Endothelial cell of umbilical vein (primary cell): ENCODE results near the gene LAMP1. TPM values are rescaled to one million over a fixed set of nuclear protein-coding genes. Genes with fewer than 3 reads are reported as not detected.

Source experiments
- BruUV-seq: library from RNA; stranded (reverse); fragments of 400-500 nt; replicated peaks from 2 replicates; lab custom pipeline; 2021; lab: Mats Ljungman, UMichigan
- CTCF ChIA-PET: fragments of 300-600, 350-600 bp; sonication (Branson Sonifier 250); formaldehyde crosslinking; loops from one replicate; lab custom pipeline; 2021; ENCODE audit warnings: antibody characterized with exemption, inconsistent platforms; lab: Charles Lee
- POLR2A ChIA-PET: fragments of 300-600, 350-600 bp; sonication (Branson Sonifier 250); formaldehyde crosslinking; loops from one replicate; lab custom pipeline; 2021; ENCODE audit warnings: antibody characterized with exemption, inconsistent platforms; lab: Charles Lee
- DNase-seq: peaks from one replicate; pipeline ENCODE4 v3.0.0-alpha.2; 2011; ENCODE audit warnings: low read depth, low spot score
- FAIRE-seq: peaks from 2 replicates; lab custom pipeline; 2011; peaks lifted over from hg19 to GRCh38; lab: Jason Lieb, UNC
- H2AFZ ChIP-seq: 2 replicates; pipeline ENCODE4 v1.6.0; 2012; ENCODE audit warnings: low read depth, low read length, control low read depth, inconsistent platforms
- H3K27ac ChIP-seq: 2 replicates; pipeline ENCODE4 v1.5.1; 2011; ENCODE audit warnings: low read depth, mild to moderate bottlenecking, control low read depth, low read length, moderate library complexity; ENCODE audit not compliant: insufficient read depth
- H3K27me3 ChIP-seq, 2 experiments: 2 replicates each; pipeline versions ENCODE4 v1.6.0 to v1.6.1; 2011; ENCODE audit warnings: low read length in 2 of 2, mixed read lengths in 1 of 2; ENCODE audit not compliant: control insufficient read depth in 2 of 2, insufficient read depth in 2 of 2
- H3K36me3 ChIP-seq, 2 experiments: 2 replicates in 1 of 2; 3 replicates in 1 of 2; pipeline ENCODE4 v1.5.1; 2011; ENCODE audit warnings: low read length in 2 of 2, mild to moderate bottlenecking in 1 of 2, moderate library complexity in 1 of 2; ENCODE audit not compliant: control insufficient read depth in 2 of 2, insufficient read depth in 2 of 2; ENCODE audit errors: extremely low read depth in 1 of 2
- H3K4me1 ChIP-seq: 3 replicates; pipeline ENCODE4 v1.5.1; 2011; ENCODE audit warnings: mild to moderate bottlenecking, low read length; ENCODE audit not compliant: control insufficient read depth, insufficient read depth; ENCODE audit errors: extremely low read depth
- H3K4me2 ChIP-seq: 2 replicates; pipeline ENCODE4 v1.6.1; 2011; ENCODE audit warnings: low read length, control low read depth, mixed read lengths; ENCODE audit not compliant: insufficient read depth
- H3K4me3 ChIP-seq, 3 experiments: fragments of 200-600 bp in 1 of 3; sonication (generic), shearing (Covaris generic) in 1 of 3; replicated peaks in 1 of 3; 2 replicates each; pipeline ENCODE4 v1.5.1; 2011 to 2016; ENCODE audit warnings: control low read depth in 3 of 3, low read length in 3 of 3, mild to moderate bottlenecking in 2 of 3, inconsistent platforms in 1 of 3, low read depth in 1 of 3, moderate library complexity in 1 of 3; ENCODE audit not compliant: insufficient read depth in 1 of 3
- H3K79me2 ChIP-seq: 2 replicates; pipeline ENCODE4 v1.6.0; 2012; ENCODE audit warnings: low read length, inconsistent platforms; ENCODE audit not compliant: control insufficient read depth, insufficient read depth
- H3K9ac ChIP-seq: replicated peaks from 2 replicates; pipeline ENCODE3; 2011; ENCODE audit warnings: low read length, control low read depth; ENCODE audit not compliant: insufficient read depth; ENCODE audit errors: extremely low read depth
- H3K9me1 ChIP-seq: replicated peaks from 3 replicates; pipeline ENCODE4 v1.6.0; 2011; ENCODE audit warnings: mild to moderate bottlenecking, low read length; ENCODE audit not compliant: control insufficient read depth, insufficient read depth; ENCODE audit errors: extremely low read depth
- H3K9me3 ChIP-seq: replicated peaks from 2 replicates; pipeline ENCODE4 v1.5.1; 2012; ENCODE audit warnings: low read length, inconsistent platforms; ENCODE audit not compliant: control insufficient read depth, insufficient read depth
- H4K20me1 ChIP-seq: replicated peaks from 2 replicates; pipeline ENCODE3; 2011; ENCODE audit warnings: mild to moderate bottlenecking, low read length; ENCODE audit not compliant: control insufficient read depth, insufficient read depth; ENCODE audit errors: extremely low read depth
- EZH2 ChIP-seq: IDR thresholded peaks from 2 replicates; pipeline ENCODE4 v1.6.1; 2012; ENCODE audit warnings: borderline replicate concordance, low read depth, mild to moderate bottlenecking, moderate library complexity, low read length, inconsistent platforms; ENCODE audit not compliant: severe bottlenecking
- GATA2 ChIP-seq: IDR thresholded peaks from 2 replicates; pipeline ENCODE4 v1.7.0; 2011; ENCODE audit warnings: low read depth, mild to moderate bottlenecking, moderate library complexity, mixed read lengths, low read length; ENCODE audit not compliant: insufficient read length, insufficient read depth
- MYC ChIP-seq: IDR thresholded peaks from one replicate; pipeline ENCODE4 v1.6.1; 2011; ENCODE audit warnings: mild to moderate bottlenecking, low read depth, low read length
- POLR2A ChIP-seq: IDR thresholded peaks from 2 replicates; pipeline ENCODE4 v1.6.1; 2012; ENCODE audit warnings: low read depth, mild to moderate bottlenecking, control low read depth, low read length
- dilution Hi-C: fragments of 300-500 bp; cut with MboI; formaldehyde crosslinking; loops from one replicate; pipeline ENCODE4 v1.15.0; 2019; ENCODE audit warnings: low sequenced_read_pairs; ENCODE audit not compliant: extremely low pct_ligation_motif_present
- intact Hi-C: fragments of 100-400 bp; cut with micrococcal nuclease; formaldehyde crosslinking; loops from one replicate; pipeline ENCODE4 v1.10.0; 2022
- polyA plus RNA-seq, 4 experiments: library from polyadenylated mRNA; depleted of rRNA in 3 of 4; stranded (reverse) in 3 of 4; unstranded in 1 of 4; fragments of >200 nt; gene quantifications; 2 replicates each; pipeline versions ENCODE4 v1.2.1 to v1.2.3, GENCODE V29; 2011 to 2012; ENCODE audit warnings: missing spikeins in 1 of 4
- total RNA-seq: library from RNA; stranded (reverse); gene quantifications from 2 replicates; pipeline ENCODE4 v1.2.3, GENCODE V29; 2021
- TF ChIP-seq, protein P1 (sequence below), 2 donors: IDR thresholded peaks; 1 replicate in 1 of 2; 2 replicates in 1 of 2; pipeline ENCODE4 v1.5.1; 2011; ENCODE audit warnings: low read length in 2 of 2, mild to moderate bottlenecking in 2 of 2, moderate library complexity in 2 of 2, control low read depth in 1 of 2, inconsistent platforms in 1 of 2, low read depth in 1 of 2; ENCODE audit not compliant: insufficient read depth in 1 of 2; ENCODE audit errors: extremely low read depth in 1 of 2
- TF ChIP-seq, protein P2 (sequence below): IDR thresholded peaks from 2 replicates; pipeline ENCODE4 v1.6.1; 2011; ENCODE audit not compliant: insufficient read depth, insufficient read length

LAMP1 gene
- total and polyA plus RNA-seq, 2 donors (not counting 3 experiments of a cell fraction or from before 2014, with no cell fraction given) = 262 to 285 TPM

DNA sequence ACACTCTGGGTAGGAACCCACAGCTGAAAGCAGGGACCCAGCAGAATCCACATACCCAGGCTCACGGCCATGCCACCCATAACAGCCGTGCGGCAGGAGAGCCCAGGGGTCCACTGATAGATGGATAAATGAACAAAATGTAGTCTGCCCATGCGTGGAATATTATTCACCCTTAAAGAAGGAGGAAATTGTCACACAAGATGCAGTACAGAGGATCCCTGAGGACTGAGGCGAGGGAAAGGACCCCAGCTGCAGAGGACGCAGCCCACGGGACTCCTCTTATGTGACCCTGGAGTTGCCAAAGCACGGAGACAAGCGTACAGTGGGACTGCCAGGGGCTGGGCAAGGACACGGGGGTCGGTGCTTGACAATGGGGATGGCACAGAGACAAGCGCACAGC, 56.2 kb downstream of the LAMP1 start:
- no peaks in the 10 kb centered on the region for H3K27me3 ChIP-seq
- no peak overlapping the region for H3K9ac ChIP-seq
- H3K27ac ChIP-seq = no peak overlapping the region
- DNase-seq (no peak), FAIRE-seq (no peak)
- H3K4me1 ChIP-seq = no peaks in the 10 kb centered on the region
- H3K9me3 ChIP-seq = no peaks in the 10 kb centered on the region
- BruUV-seq = no TSS peak
- intact Hi-C loops (no loop called here), dilution Hi-C loops (no loop called here)
- no peaks in the 10 kb centered on the region for H4K20me1 ChIP-seq
- H3K79me2 ChIP-seq = no peaks in the 10 kb centered on the region
- POLR2A ChIA-PET = no interaction called here
- CTCF ChIA-PET = no interaction called here
- no peak overlapping the region for H2AFZ ChIP-seq
- no peak overlapping the region for H3K4me2 ChIP-seq
- H3K36me3 ChIP-seq = no peaks in the 10 kb centered on the region
- no peaks in the 10 kb centered on the region for H3K9me1 ChIP-seq
- TF ChIP-seq GATA2 (no peak), POLR2A (no peak)
- no peak overlapping the region for H3K4me3 ChIP-seq

DNA sequence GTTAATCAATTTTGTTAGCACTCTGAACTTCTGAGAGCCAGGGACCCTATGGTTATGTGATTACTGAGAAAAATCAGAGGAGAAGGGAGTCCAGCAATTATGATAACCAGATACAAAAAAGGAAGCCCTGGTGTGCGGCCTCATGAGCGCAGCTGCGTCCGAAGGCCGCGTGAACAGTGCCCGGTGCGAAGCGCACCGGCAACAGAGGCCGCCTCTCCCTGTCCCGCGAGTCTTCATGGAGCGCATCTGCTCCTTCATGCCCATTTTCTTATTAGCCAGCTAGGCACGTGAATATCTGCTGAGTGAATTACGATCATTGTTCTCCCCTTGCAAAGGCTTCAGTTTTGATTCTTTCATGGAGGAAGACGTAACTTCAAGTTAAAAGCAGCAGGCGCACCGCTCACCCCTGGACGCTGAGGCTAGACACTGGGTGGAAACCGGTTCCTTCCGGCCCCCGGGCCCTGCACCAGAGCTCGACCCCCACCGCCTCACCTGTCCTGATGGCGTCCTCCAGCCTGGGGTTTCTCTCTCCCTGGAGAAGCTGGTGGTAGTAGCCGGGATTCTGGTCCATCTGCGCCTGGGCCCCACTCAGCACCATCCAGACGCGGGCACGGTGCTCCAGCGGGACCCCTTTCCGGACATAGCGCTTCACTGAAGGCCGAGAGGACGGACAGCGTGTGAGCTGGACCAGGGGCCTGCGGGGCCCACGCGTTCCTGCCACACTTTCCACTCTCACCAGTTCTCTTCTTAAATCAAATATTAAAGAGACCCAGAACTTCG, 58.0 kb downstream of the LAMP1 start:
- no peaks in the 10 kb centered on the region for H4K20me1 ChIP-seq
- no peak overlapping the region for H2AFZ ChIP-seq
- H3K79me2 ChIP-seq = no peaks in the 10 kb centered on the region
- no peak overlapping the region for H3K4me3 ChIP-seq
- intact Hi-C loops (no loop called here), dilution Hi-C loops (no loop called here)
- peaks cover 0 to 2% of the 10 kb centered on the region in 2 experiments for H3K27me3 ChIP-seq
- no peak overlapping the region for H3K4me2 ChIP-seq
- no peak for FAIRE-seq
- H3K27ac ChIP-seq = no peak overlapping the region
- H3K4me1 ChIP-seq = no peaks in the 10 kb centered on the region
- DNase-seq = no peak
- no peaks in the 10 kb centered on the region for H3K9me1 ChIP-seq
- no peak overlapping the region for H3K9ac ChIP-seq
- no peak for TF ChIP-seq MYC
- no peak for TF ChIP-seq GATA2
- no peak for TF ChIP-seq EZH2
- TF ChIP-seq, protein P1, sequence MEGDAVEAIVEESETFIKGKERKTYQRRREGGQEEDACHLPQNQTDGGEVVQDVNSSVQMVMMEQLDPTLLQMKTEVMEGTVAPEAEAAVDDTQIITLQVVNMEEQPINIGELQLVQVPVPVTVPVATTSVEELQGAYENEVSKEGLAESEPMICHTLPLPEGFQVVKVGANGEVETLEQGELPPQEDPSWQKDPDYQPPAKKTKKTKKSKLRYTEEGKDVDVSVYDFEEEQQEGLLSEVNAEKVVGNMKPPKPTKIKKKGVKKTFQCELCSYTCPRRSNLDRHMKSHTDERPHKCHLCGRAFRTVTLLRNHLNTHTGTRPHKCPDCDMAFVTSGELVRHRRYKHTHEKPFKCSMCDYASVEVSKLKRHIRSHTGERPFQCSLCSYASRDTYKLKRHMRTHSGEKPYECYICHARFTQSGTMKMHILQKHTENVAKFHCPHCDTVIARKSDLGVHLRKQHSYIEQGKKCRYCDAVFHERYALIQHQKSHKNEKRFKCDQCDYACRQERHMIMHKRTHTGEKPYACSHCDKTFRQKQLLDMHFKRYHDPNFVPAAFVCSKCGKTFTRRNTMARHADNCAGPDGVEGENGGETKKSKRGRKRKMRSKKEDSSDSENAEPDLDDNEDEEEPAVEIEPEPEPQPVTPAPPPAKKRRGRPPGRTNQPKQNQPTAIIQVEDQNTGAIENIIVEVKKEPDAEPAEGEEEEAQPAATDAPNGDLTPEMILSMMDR (IDR thresholded peaks at IDR 0.05; ENCODE audit: extremely low read depth in 1 of 2, insufficient read depth in 1 of 2, low read depth in 1 of 2, low read length in 2 of 2) = no peak
- TF ChIP-seq POLR2A = no peak
- TF ChIP-seq, protein P2, sequence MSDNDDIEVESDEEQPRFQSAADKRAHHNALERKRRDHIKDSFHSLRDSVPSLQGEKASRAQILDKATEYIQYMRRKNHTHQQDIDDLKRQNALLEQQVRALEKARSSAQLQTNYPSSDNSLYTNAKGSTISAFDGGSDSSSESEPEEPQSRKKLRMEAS = no peak
- ChIA-PET CTCF (interaction anchor here (1.5 kb wide), 1 partner anchor 11 kb away, joined by 4 read pairs; no protein-coding TSS in a partner anchor), POLR2A (no interaction called here)
- no peaks in the 10 kb centered on the region for H3K9me3 ChIP-seq
- no peaks in the 10 kb centered on the region for H3K36me3 ChIP-seq
- BruUV-seq = no TSS peak
